Esophagus muscularis mucosa (tissue), 4 donors: Measurements from ENCODE around the gene MIPOL1. TPM values are rescaled to one million over a fixed set of nuclear protein-coding genes. Genes with fewer than 3 reads are reported as not detected.

Experiments used
- DNase-seq: peaks from one replicate; pipeline ENCODE4 v3.0.0-alpha.2; 2017; ENCODE audit errors: extremely low spot score
- H3K27ac ChIP-seq, 4 donors: fragments of 200-600 bp; sonication (generic); replicated peaks in 1 of 4; 1 replicate in 3 of 4; 2 replicates in 1 of 4; pipeline ENCODE4 v1.5.1; 2016 to 2019; ENCODE audit warnings: mild to moderate bottlenecking in 1 of 4
- H3K27me3 ChIP-seq, 4 donors: fragments of 200-600 bp; sonication (generic); one replicate each; pipeline versions ENCODE4 v1.5.1 to v1.6.0; 2016 to 2019
- H3K36me3 ChIP-seq, 4 donors: fragments of 200-600 bp; sonication (generic); one replicate each; pipeline ENCODE4 v1.5.1; 2016 to 2019
- H3K4me1 ChIP-seq, 4 donors: fragments of 200-600 bp; sonication (generic); one replicate each; pipeline ENCODE4 v1.5.1; 2016 to 2019
- H3K4me3 ChIP-seq, 4 donors: fragments of 200-600 bp; sonication (generic); 1 replicate in 2 of 4; 2 replicates in 2 of 4; pipeline ENCODE4 v1.5.1; 2016 to 2019; ENCODE audit warnings: mild to moderate bottlenecking in 4 of 4, moderate library complexity in 1 of 4
- H3K9me3 ChIP-seq, 4 donors: fragments of 200-600 bp; sonication (generic); 1 replicate in 3 of 4; 2 replicates in 1 of 4; pipeline ENCODE4 v1.5.1; 2016 to 2019
- EP300 ChIP-seq: sonication (generic); formaldehyde crosslinking; IDR thresholded peaks from one replicate; pipeline ENCODE4 v1.6.1; 2017; ENCODE audit warnings: antibody characterized with exemption
- POLR2A ChIP-seq: fragments of 450-650 bp; IDR thresholded peaks from one replicate; pipeline ENCODE4 v1.6.1; 2017; ENCODE audit warnings: antibody characterized with exemption, moderate library complexity, mild to moderate bottlenecking, low read depth
- POLR2AphosphoS5 ChIP-seq, 2 donors: sonication (generic); formaldehyde crosslinking; IDR thresholded peaks; one replicate each; pipeline ENCODE4 v1.6.1; 2017; ENCODE audit warnings: antibody characterized with exemption in 2 of 2
- WGBS: methylation state at CpG from one replicate; pipeline ENCODE4 v1.1.5; 2018; 5-methylcytosine and 5-hydroxymethylcytosine counted together
- intact Hi-C: fragments of 100-400 bp; cut with DNase I; formaldehyde crosslinking; loops from one replicate; pipeline ENCODE4 v1.15.1; 2023
- total RNA-seq, 4 donors: library from RNA; depleted of rRNA; stranded (reverse); fragments of >200 nt; gene quantifications; one replicate each; pipeline versions ENCODE4 v1.1.0 to v1.2.1, GENCODE V29; 2016
- TF ChIP-seq, protein P1 (sequence below), 3 experiments: fragments of 200-600 bp in 2 of 3; fragments of 450-650 bp in 1 of 3; sonication (generic) in 2 of 3; IDR thresholded peaks; one replicate each; pipeline ENCODE4 v1.5.1; 2017 to 2019; ENCODE audit warnings: antibody characterized with exemption in 3 of 3, mild to moderate bottlenecking in 2 of 3, moderate library complexity in 1 of 3

Gene MIPOL1
- total RNA-seq, 4 donors from 2014 or later: 6.5 to 21.2 (median 10.4) TPM

DNA sequence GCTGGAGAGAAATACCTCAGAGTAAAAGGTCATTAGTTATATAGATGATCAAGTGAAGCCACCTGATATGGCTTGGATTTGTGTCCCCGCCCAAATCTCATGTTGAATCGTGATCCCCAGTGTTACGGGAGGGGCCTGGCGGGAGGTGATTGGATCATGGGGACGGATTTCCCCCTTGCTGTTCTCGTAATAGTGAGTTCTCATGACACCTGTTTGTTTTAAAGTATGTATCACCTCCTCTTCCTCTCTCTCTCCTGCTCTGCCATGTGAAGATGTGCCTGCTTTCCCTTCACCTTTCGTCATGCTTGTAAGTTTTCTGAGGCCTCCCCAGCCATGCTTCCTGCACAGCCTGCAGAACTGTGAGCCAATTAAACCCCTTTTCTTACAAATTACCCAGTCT is 272.5 kb downstream of the MIPOL1 start:
- no peak for DNase-seq
- Histone ChIP-seq H3K9me3 (no peaks in the 10 kb centered on the region), H3K4me1 (no peaks in the 10 kb centered on the region), H3K4me3 (no peak overlapping the region), H3K36me3 (no peaks in the 10 kb centered on the region), H3K27me3 (no peaks in the 10 kb centered on the region), H3K27ac (no peak overlapping the region)
- intact Hi-C loops: no loop called here
- TF ChIP-seq EP300 (no peak), POLR2A (no peak), POLR2AphosphoS5 (IDR thresholded peaks at IDR 0.05) (no peak)
- TF ChIP-seq, protein P1, sequence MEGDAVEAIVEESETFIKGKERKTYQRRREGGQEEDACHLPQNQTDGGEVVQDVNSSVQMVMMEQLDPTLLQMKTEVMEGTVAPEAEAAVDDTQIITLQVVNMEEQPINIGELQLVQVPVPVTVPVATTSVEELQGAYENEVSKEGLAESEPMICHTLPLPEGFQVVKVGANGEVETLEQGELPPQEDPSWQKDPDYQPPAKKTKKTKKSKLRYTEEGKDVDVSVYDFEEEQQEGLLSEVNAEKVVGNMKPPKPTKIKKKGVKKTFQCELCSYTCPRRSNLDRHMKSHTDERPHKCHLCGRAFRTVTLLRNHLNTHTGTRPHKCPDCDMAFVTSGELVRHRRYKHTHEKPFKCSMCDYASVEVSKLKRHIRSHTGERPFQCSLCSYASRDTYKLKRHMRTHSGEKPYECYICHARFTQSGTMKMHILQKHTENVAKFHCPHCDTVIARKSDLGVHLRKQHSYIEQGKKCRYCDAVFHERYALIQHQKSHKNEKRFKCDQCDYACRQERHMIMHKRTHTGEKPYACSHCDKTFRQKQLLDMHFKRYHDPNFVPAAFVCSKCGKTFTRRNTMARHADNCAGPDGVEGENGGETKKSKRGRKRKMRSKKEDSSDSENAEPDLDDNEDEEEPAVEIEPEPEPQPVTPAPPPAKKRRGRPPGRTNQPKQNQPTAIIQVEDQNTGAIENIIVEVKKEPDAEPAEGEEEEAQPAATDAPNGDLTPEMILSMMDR (IDR thresholded peaks at IDR 0.05): no peak
- WGBS: 89% methylated on average over 7 of the region's 7 CpGs

DNA sequence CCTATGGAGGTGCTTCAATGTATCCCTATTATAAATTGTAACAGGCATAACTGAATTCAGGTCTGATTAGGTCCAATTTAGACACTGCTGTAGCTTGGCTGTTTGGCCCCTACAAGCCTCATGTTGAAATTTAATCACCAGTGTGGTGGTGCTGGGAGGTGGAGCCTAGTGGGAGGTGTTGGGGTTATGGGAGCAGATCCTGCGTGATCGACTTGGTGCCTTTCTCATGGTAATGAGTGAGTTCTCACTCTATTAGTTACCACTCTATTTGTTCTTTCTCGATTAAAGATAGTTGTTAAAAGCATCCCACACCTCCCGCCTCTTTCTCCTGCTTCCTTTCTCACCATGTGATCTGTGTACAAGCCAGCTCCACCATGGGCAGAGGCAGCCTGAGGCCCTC is 275.2 kb downstream of the MIPOL1 start:
- H3K27me3 ChIP-seq: no peaks in the 10 kb centered on the region
- DNase-seq: no peak
- H3K4me1 ChIP-seq: no peaks in the 10 kb centered on the region
- H3K36me3 ChIP-seq: peaks cover 0 to 5% (median 0%) of the 10 kb centered on the region in 4 donors
- no peak overlapping the region for H3K4me3 ChIP-seq
- H3K27ac ChIP-seq: no peak overlapping the region
- intact Hi-C loops: no loop called here
- 61% methylated on average over 4 of the region's 4 CpGs for WGBS
- no peak for TF ChIP-seq EP300
- TF ChIP-seq POLR2AphosphoS5 (IDR thresholded peaks at IDR 0.05): no peak
- TF ChIP-seq POLR2A: no peak
- TF ChIP-seq, protein P1 (IDR thresholded peaks at IDR 0.05): no peak
- no peaks in the 10 kb centered on the region for H3K9me3 ChIP-seq

DNA sequence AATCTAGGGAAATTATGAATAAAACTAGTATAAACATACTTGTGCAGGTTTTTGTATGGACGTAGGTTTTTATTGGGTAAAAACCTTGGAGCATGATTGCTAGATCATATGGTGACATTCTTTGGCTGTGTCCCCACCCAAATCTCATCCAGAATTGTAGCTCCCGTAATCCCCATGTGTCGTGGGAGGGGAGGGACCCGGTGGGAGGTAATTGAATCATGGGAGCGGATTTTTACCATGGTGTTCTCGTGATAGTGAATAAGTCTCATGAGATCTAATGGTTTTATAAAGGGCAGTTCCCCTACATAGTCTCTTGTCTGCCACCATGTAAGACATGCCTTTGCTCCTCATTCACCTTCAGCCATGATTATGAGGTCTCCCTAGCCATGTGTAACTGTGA is 276.5 kb downstream of the MIPOL1 start:
- no peak for DNase-seq
- TF ChIP-seq POLR2A: no peak
- TF ChIP-seq POLR2AphosphoS5 (IDR thresholded peaks at IDR 0.05): no peak
- TF ChIP-seq, protein P1 (IDR thresholded peaks at IDR 0.05): no peak
- no peak for TF ChIP-seq EP300
- Histone ChIP-seq H3K9me3 (no peaks in the 10 kb centered on the region), H3K36me3 (peaks cover 0 to 5% (median 0%) of the 10 kb centered on the region in 4 donors), H3K27me3 (no peaks in the 10 kb centered on the region), H3K4me1 (no peaks in the 10 kb centered on the region), H3K4me3 (no peak overlapping the region), H3K27ac (no peak overlapping the region)
- WGBS: 96% methylated on average over 6 of the region's 6 CpGs
- intact Hi-C loops: no loop called here

DNA sequence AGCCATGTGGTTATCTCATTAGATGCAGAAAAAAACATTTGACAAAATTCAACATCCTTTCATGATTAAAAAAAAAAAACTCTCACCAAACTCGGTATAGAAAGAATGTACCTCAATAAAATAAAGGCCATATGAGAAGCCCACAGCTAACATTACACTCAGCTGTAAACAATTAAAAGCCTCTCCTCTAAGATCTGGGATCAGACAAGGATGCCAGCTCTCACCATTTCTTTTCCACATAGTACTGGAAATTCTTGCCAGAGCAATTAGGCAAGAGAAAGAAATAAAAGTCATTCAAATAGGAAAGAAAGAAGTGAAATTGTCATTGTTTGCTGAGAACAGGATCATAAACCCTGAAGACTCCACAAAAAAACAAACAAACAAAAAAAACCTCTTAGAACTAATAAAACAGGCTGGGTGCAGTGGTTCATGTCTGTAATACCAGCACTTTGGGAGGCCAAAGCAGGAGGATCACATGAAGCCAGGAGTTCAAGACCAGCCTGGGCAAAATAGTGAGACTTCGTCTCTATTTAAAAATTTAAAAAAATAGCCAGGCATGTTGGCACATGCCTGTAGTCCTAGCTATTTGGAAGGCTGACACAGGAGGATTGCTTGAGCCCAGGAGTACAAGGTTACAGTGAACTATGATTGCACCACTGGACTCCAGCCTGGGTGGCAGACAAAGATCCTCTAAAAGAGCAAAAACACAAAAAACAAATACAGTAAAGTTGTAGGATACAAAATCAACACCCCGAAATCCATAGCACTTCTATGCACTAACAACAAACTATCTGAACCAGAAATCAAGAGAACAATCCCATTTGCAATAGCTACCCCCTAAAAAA is 282.9 kb downstream of the MIPOL1 start:
- H3K4me3 ChIP-seq: no peak overlapping the region
- H3K9me3 ChIP-seq: no peaks in the 10 kb centered on the region
- 84% methylated on average over 3 of the region's 3 CpGs for WGBS
- intact Hi-C loops: no loop called here
- no peak overlapping the region for H3K27ac ChIP-seq
- peaks cover 0 to 5% (median 0%) of the 10 kb centered on the region in 4 donors for H3K36me3 ChIP-seq
- H3K27me3 ChIP-seq: no peaks in the 10 kb centered on the region
- TF ChIP-seq POLR2AphosphoS5 (IDR thresholded peaks at IDR 0.05) (no peak), POLR2A (no peak), EP300 (no peak)
- TF ChIP-seq, protein P1 (IDR thresholded peaks at IDR 0.05): no peak
- H3K4me1 ChIP-seq: no peaks in the 10 kb centered on the region
- no peak for DNase-seq
